ENCODE measurements around the gene KRT78. TPM values are rescaled to one million over a fixed set of nuclear protein-coding genes. Genes with fewer than 3 reads are reported as not detected.

Gene KRT78
- total RNA-seq, 1 donor from 2014 or later: not detected

- H3K27me3 ChIP-seq (ENCODE audit: control insufficient read depth, insufficient read depth, low read length): peaks cover 10% of the 10 kb centered on the region
- TF ChIP-seq CTCF (IDR thresholded peaks at IDR 0.05; ENCODE audit: insufficient read depth, low read length, poor library complexity, severe bottlenecking): no peak
These were observed 59.7 kb downstream of the KRT78 start for GRCh38 chr12:52788876-52789636.

GRCh38 chr12:52788192-52788875 is 60.5 kb downstream of the KRT78 start:
- DNase-seq (ENCODE audit: low read depth): no peak
- H3K27me3 ChIP-seq (ENCODE audit: control insufficient read depth, insufficient read depth, low read length): peaks cover 10% of the 10 kb centered on the region

More at GRCh38 chr12:52788876-52789636, 59.7 kb downstream of the KRT78 start:
- no peaks in the 10 kb centered on the region for H3K36me3 ChIP-seq (ENCODE audit: control insufficient read depth, insufficient read depth, low read length)
- no peak overlapping the region for H3K4me3 ChIP-seq (ENCODE audit: low read depth, low read length)
- DNase-seq (ENCODE audit: low read depth): no peak

More at GRCh38 chr12:52788192-52788875, 60.5 kb downstream of the KRT78 start:
- no peak for TF ChIP-seq CTCF (IDR thresholded peaks at IDR 0.05; ENCODE audit: insufficient read depth, low read length, poor library complexity, severe bottlenecking)
- Histone ChIP-seq H3K4me3 (ENCODE audit: low read depth, low read length) (no peak overlapping the region), H3K36me3 (ENCODE audit: control insufficient read depth, insufficient read depth, low read length) (no peaks in the 10 kb centered on the region)

Other genes starting within 250 kb of the KRT78 start
- gene KRT72, start 247.5 kb downstream of the KRT78 start, total RNA-seq: not detected in 2 replicates
- gene KRT73, start 230.4 kb downstream of the KRT78 start, total RNA-seq: not detected in 2 replicates
- not detected in 2 replicates for gene KRT2, start 196.8 kb downstream of the KRT78 start, total RNA-seq
- gene KRT1, start 168.6 kb downstream of the KRT78 start, total RNA-seq: not detected in 2 replicates
- gene KRT77, start 145.5 kb downstream of the KRT78 start, total RNA-seq: not detected in 2 replicates
- not detected in 2 replicates for gene KRT76, start 71.6 kb downstream of the KRT78 start, total RNA-seq
- gene KRT3, start 52.9 kb downstream of the KRT78 start, total RNA-seq: not detected in 2 replicates
- gene KRT4, start 34.9 kb downstream of the KRT78 start, total RNA-seq: not detected in 2 replicates
- gene KRT79, start 14.7 kb downstream of the KRT78 start, total RNA-seq: not detected in 2 replicates
- 1,322 and 1,341 TPM in 2 replicates for gene KRT8, start 56.1 kb upstream of the KRT78 start, total RNA-seq
- 1,751 and 1,904 TPM in 2 replicates for gene KRT18, start 100.1 kb upstream of the KRT78 start, total RNA-seq
- 484 and 526 TPM in 2 replicates for gene EIF4B, start 157.5 kb upstream of the KRT78 start, total RNA-seq
- 3.8 and 10.1 TPM in 2 replicates for gene TNS2, start 201.1 kb upstream of the KRT78 start, total RNA-seq
- gene SPRYD3, start 230.4 kb upstream of the KRT78 start, total RNA-seq: 32.0 and 32.3 TPM in 2 replicates
- 21.4 and 33.7 TPM in 2 replicates for gene IGFBP6, start 248.7 kb upstream of the KRT78 start, total RNA-seq

All from kidney epithelial cell (primary cell).